K562 (cell line): ENCODE data around the gene SLC22A12. TPM values are rescaled to one million over a fixed set of nuclear protein-coding genes. Genes with fewer than 3 reads are reported as not detected.

Source experiments
- CAMTA2 ChIP-seq: fragments of 250-450 bp; sonication (Bioruptor Pico); conservative IDR thresholded peaks from 2 replicates; pipeline ENCODE4 v1.5.1; 2022
- CBFB ChIP-seq: sonication (generic); formaldehyde crosslinking; IDR thresholded peaks from 2 replicates; pipeline ENCODE4 v1.4.0; 2020; ENCODE audit warnings: mild to moderate bottlenecking, missing genetic modification reagents
- CREBBP ChIP-seq: IDR thresholded peaks from one replicate; pipeline ENCODE4 v1.6.1; 2012; ENCODE audit warnings: low read depth, mild to moderate bottlenecking, control low read depth, inconsistent platforms, low read length
- FOSL1 ChIP-seq: fragments of 200-800 bp; sonication (Bioruptor generic); conservative IDR thresholded peaks from 2 replicates; pipeline ENCODE4 v1.6.1; 2016; ENCODE audit warnings: missing genetic modification characterization, missing compliant biosample characterization
- GATAD2B ChIP-seq: fragments of 450-650 bp; IDR thresholded peaks from 2 replicates; pipeline ENCODE4 v1.6.1; 2017; ENCODE audit warnings: mild to moderate bottlenecking, borderline replicate concordance
- MCM7 ChIP-seq, 2 experiments: fragments of 450-650 bp; IDR thresholded peaks; 2 replicates each; pipeline ENCODE4 v1.6.1; 2016 to 2018
- NUFIP1 ChIP-seq: fragments of 450-650 bp; IDR thresholded peaks from 2 replicates; pipeline ENCODE4 v1.6.1; 2018; ENCODE audit not compliant: partially characterized antibody
- PML ChIP-seq: IDR thresholded peaks from 2 replicates; pipeline ENCODE4 v1.6.1; 2012; ENCODE audit warnings: low read length, inconsistent platforms
- PRMT5 ChIP-seq: sonication (generic); formaldehyde crosslinking; IDR thresholded peaks from 2 replicates; pipeline ENCODE4 v1.5.0; 2020; ENCODE audit warnings: missing genetic modification reagents
- RBM14 ChIP-seq: fragments of 200-400 bp; formaldehyde crosslinking; IDR thresholded peaks from 2 replicates; pipeline ENCODE4 v1.6.1; 2018; ENCODE audit warnings: low read depth, mild to moderate bottlenecking, low read length, moderate library complexity, borderline replicate concordance; ENCODE audit not compliant: insufficient read depth
- SLC30A9 ChIP-seq: fragments of 250-450 bp; sonication (Bioruptor Pico); IDR thresholded peaks from 2 replicates; pipeline ENCODE4 v1.8.0; 2022; ENCODE audit warnings: mild to moderate bottlenecking, moderate library complexity
- SMAD4 ChIP-seq: fragments of 250-450 bp; sonication (Bioruptor Pico); conservative IDR thresholded peaks from 2 replicates; pipeline ENCODE4 v1.8.0; 2021; ENCODE audit warnings: inconsistent platforms, mild to moderate bottlenecking, moderate library complexity
- TCF7L2 ChIP-seq: fragments of 150-350 bp; IDR thresholded peaks from 2 replicates; pipeline ENCODE4 v1.6.1; 2016; ENCODE audit warnings: low read depth, mild to moderate bottlenecking, low read length, moderate library complexity
- ZFP1 ChIP-seq: fragments of 450-650 bp; formaldehyde crosslinking; IDR thresholded peaks from 2 replicates; pipeline ENCODE4 v1.4.0; 2020; ENCODE audit warnings: mild to moderate bottlenecking, mixed read lengths
- ZKSCAN1 ChIP-seq: fragments of 150-350 bp; IDR thresholded peaks from 2 replicates; pipeline ENCODE4 v1.6.1; 2016; ENCODE audit warnings: low read depth, low read length
- ZNF311 ChIP-seq: fragments of 250-450 bp; sonication (Bioruptor Pico); IDR thresholded peaks from 2 replicates; pipeline ENCODE4 v1.4.0; 2020; ENCODE audit warnings: mild to moderate bottlenecking, moderate library complexity
- ZNF586 ChIP-seq: fragments of 450-650 bp; formaldehyde crosslinking; conservative IDR thresholded peaks from 2 replicates; pipeline ENCODE4 v1.4.0; 2020; ENCODE audit warnings: mild to moderate bottlenecking, moderate library complexity
- polyA plus RNA-seq, 8 experiments: library from polyadenylated mRNA; depleted of rRNA in 4 of 8; stranded (reverse) in 5 of 8; unstranded in 3 of 8; fragments of >200 nt; fragmentation: Nextera tagmentation in 2 of 8; fragmentation: Illumina TruSeq in 1 of 8; extraction: Ambion mirVana in 2 of 8; extraction: Trizol in 1 of 8; gene quantifications; 2 replicates each; pipeline versions ENCODE4 v1.2.1 to v1.2.3, GENCODE V29; 2011 to 2014; ENCODE audit warnings: inconsistent platforms in 1 of 8, missing spikeins in 1 of 8
- total RNA-seq, 7 experiments: library from RNA; depleted of rRNA in 6 of 7; stranded (reverse); fragments of >200 nt in 6 of 7; fragmentation: Illumina TruSeq in 2 of 7; extraction: Trizol in 2 of 7; gene quantifications; 2 replicates each; pipeline versions ENCODE4 v1.2.1 to v1.2.3, GENCODE V29; 2011 to 2021; ENCODE audit warnings: low replicate concordance in 1 of 7
- TF ChIP-seq, protein P1 (sequence below): fragments of 250-450 bp; sonication (Bioruptor Pico); IDR thresholded peaks from 2 replicates; pipeline ENCODE4 v1.8.0; 2022; ENCODE audit warnings: moderate library complexity, mild to moderate bottlenecking, inconsistent platforms
- TF ChIP-seq, protein P2 (sequence below): fragments of 450-650 bp; conservative IDR thresholded peaks from 2 replicates; pipeline ENCODE4 v1.6.1; 2016; ENCODE audit warnings: missing genetic modification characterization, low read depth, mild to moderate bottlenecking, control low read depth, missing compliant biosample characterization
- TF ChIP-seq, protein P3 (sequence below): fragments of 450-650 bp; formaldehyde crosslinking; IDR thresholded peaks from 2 replicates; pipeline ENCODE4 v1.4.0; 2020; ENCODE audit warnings: mild to moderate bottlenecking, moderate library complexity
- TF ChIP-seq, protein P4 (sequence below), 3 experiments: fragments of 200-800 bp in 1 of 3; sonication (Bioruptor generic) in 1 of 3; sonication (generic) in 1 of 3; formaldehyde crosslinking in 1 of 3; IDR thresholded peaks; 2 replicates each; pipeline versions ENCODE4 v1.6.1 to v1.8.0; 2016 to 2022; ENCODE audit warnings: mild to moderate bottlenecking in 2 of 3, missing compliant biosample characterization in 2 of 3, missing genetic modification characterization in 2 of 3, missing genetic modification reagents in 1 of 3
- TF ChIP-seq, protein P5 (sequence below): fragments of 450-650 bp; formaldehyde crosslinking; IDR thresholded peaks from 2 replicates; pipeline ENCODE4 v1.4.0; 2020; ENCODE audit warnings: mild to moderate bottlenecking, moderate library complexity

The SLC22A12 gene
- total and polyA plus RNA-seq, 9 of the 15 experiments (the other 6 are each of a cell fraction or from before 2014, with no cell fraction given) = not detected

DNA sequence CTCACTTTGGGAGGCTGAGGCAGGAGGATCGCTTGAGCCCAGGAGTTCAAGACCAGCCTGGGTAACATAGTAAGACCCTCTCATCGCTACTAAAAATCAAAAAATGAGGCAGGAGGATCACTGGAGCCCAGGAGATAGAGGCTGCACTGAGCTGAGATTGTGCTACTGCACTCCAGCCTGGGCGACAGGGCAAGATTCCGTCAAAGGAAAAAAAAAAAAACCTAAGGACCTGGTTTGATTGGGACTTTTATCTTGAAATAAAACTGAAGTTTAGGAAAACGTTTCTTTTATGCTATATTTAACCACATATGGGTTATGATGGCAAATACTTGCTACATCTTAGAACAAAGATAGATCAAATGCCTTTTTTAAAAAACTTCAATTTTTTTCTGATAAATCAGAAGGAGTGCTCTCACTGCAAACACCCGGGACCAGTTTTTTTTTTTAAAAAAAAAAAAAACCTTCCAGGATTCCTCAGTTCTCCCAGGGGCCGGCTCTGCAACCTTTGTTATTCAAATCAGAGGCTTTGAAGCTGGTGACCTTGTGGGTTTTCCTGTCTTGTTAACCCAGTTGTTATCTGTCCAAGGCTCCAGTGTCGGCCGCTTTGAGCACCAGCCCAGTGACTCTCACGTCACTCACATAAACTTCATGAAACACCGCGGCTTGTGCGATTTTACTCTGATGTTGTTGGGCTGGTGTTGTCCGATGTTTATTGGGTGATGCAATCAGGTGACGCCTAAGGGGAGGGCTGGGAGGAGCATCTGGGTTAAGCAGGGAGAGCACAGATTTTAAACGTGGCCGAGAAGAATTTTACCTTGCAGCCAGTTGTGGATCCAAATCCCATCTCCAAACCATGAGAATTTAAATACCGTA lies 24.7 kb upstream of the SLC22A12 start (continued):
- TF ChIP-seq, protein P1, sequence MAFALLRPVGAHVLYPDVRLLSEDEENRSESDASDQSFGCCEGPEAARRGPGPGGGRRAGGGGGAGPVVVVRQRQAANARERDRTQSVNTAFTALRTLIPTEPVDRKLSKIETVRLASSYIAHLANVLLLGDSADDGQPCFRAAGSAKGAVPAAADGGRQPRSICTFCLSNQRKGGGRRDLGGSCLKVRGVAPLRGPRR (CRISPR knock-in tag) = no peak
- TF ChIP-seq ZNF311 (CRISPR knock-in tag) (no peak), FOSL1 (0 out of 2 replicates have a peak, but pooled peaks have one; percentile 41), ZNF586 (CRISPR knock-in tag) (no peak), SLC30A9 (no peak), CBFB (CRISPR knock-in tag) (no peak), ZFP1 (CRISPR knock-in tag) (no peak), CAMTA2 (CRISPR knock-in tag) (no peak), NUFIP1 (no peak), RBM14 (no peak), GATAD2B (no peak), PML (no peak), ZKSCAN1 (no peak), SMAD4 (CRISPR knock-in tag) (no peak), MCM7 (IDR thresholded peaks at IDR 0.05) (no peak), TCF7L2 (peak; percentile 72), CREBBP (no peak), PRMT5 (CRISPR knock-in tag) (no peak)
- TF ChIP-seq, protein P2, sequence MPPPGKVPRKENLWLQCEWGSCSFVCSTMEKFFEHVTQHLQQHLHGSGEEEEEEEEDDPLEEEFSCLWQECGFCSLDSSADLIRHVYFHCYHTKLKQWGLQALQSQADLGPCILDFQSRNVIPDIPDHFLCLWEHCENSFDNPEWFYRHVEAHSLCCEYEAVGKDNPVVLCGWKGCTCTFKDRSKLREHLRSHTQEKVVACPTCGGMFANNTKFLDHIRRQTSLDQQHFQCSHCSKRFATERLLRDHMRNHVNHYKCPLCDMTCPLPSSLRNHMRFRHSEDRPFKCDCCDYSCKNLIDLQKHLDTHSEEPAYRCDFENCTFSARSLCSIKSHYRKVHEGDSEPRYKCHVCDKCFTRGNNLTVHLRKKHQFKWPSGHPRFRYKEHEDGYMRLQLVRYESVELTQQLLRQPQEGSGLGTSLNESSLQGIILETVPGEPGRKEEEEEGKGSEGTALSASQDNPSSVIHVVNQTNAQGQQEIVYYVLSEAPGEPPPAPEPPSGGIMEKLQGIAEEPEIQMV (tag) = no peak
- TF ChIP-seq, protein P3, sequence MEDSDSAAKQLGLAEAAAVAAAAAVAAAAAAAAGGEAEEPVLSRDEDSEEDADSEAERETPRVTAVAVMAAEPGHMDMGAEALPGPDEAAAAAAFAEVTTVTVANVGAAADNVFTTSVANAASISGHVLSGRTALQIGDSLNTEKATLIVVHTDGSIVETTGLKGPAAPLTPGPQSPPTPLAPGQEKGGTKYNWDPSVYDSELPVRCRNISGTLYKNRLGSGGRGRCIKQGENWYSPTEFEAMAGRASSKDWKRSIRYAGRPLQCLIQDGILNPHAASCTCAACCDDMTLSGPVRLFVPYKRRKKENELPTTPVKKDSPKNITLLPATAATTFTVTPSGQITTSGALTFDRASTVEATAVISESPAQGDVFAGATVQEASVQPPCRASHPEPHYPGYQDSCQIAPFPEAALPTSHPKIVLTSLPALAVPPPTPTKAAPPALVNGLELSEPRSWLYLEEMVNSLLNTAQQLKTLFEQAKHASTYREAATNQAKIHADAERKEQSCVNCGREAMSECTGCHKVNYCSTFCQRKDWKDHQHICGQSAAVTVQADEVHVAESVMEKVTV = no peak
- TF ChIP-seq, protein P4, sequence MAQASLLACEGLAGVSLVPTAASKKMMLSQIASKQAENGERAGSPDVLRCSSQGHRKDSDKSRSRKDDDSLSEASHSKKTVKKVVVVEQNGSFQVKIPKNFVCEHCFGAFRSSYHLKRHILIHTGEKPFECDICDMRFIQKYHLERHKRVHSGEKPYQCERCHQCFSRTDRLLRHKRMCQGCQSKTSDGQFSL (CRISPR knock-in tag; IDR thresholded peaks at IDR 0.05) = no peak
- TF ChIP-seq, protein P4 (tag; IDR thresholded peaks at IDR 0.05) = no peak
- TF ChIP-seq, protein P5, sequence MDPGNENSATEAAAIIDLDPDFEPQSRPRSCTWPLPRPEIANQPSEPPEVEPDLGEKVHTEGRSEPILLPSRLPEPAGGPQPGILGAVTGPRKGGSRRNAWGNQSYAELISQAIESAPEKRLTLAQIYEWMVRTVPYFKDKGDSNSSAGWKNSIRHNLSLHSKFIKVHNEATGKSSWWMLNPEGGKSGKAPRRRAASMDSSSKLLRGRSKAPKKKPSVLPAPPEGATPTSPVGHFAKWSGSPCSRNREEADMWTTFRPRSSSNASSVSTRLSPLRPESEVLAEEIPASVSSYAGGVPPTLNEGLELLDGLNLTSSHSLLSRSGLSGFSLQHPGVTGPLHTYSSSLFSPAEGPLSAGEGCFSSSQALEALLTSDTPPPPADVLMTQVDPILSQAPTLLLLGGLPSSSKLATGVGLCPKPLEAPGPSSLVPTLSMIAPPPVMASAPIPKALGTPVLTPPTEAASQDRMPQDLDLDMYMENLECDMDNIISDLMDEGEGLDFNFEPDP (CRISPR knock-in tag) = no peak
